Fibroblast of lung (primary cell): ENCODE results near the gene SLC27A1.

Source experiments
- EZH2 ChIP-seq: IDR thresholded peaks from 2 replicates; pipeline ENCODE4 v1.5.1; 2012; ENCODE audit warnings: low read length, control low read depth, mild to moderate bottlenecking; ENCODE audit errors: missing control alignments
- TF ChIP-seq, protein P1 (sequence below), 2 donors: IDR thresholded peaks in 1 of 2; conservative IDR thresholded peaks in 1 of 2; 1 replicate in 1 of 2; 2 replicates in 1 of 2; pipeline ENCODE4 v1.5.1; 2011 to 2012; ENCODE audit warnings: low read length in 2 of 2, control low read depth in 1 of 2, inconsistent platforms in 1 of 2, low read depth in 1 of 2, mild to moderate bottlenecking in 1 of 2

DNA sequence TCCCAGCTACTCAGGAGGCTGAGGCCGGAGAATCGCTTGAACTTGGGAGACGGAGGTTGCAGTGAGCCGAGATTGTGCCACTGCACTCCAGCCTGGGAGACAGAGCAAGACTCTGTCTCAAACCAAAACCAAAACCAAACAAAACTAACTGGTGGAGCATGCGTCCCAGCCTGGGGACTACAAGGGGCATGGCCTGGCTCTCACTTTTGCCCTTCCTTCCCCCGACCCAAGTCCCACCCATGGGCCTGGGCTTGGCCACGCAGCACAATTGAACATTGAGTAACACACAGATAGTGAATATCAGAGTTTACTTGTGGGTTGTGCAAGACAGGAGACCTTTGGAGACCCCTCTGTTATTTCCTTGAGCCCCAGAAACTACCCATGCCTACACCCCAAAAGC, 35.1 kb upstream of the SLC27A1 start:
- TF ChIP-seq, protein P1, sequence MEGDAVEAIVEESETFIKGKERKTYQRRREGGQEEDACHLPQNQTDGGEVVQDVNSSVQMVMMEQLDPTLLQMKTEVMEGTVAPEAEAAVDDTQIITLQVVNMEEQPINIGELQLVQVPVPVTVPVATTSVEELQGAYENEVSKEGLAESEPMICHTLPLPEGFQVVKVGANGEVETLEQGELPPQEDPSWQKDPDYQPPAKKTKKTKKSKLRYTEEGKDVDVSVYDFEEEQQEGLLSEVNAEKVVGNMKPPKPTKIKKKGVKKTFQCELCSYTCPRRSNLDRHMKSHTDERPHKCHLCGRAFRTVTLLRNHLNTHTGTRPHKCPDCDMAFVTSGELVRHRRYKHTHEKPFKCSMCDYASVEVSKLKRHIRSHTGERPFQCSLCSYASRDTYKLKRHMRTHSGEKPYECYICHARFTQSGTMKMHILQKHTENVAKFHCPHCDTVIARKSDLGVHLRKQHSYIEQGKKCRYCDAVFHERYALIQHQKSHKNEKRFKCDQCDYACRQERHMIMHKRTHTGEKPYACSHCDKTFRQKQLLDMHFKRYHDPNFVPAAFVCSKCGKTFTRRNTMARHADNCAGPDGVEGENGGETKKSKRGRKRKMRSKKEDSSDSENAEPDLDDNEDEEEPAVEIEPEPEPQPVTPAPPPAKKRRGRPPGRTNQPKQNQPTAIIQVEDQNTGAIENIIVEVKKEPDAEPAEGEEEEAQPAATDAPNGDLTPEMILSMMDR (conservative IDR thresholded peaks at IDR 0.05 in 1 of 2, IDR thresholded peaks at IDR 0.05 in 1 of 2; ENCODE audit: low read depth in 1 of 2, low read length in 2 of 2), result no peak
- TF ChIP-seq EZH2, result no peak
